PFSK-1 (cell line): ENCODE data around the gene ROBO2.

Source experiments
- POLR2AphosphoS5 ChIP-seq: IDR thresholded peaks from 2 replicates; pipeline ENCODE4 v1.6.1; 2012; ENCODE audit warnings: low read depth, mild to moderate bottlenecking, control low read depth, low read length, moderate library complexity
- REST ChIP-seq, 2 experiments: IDR thresholded peaks; 2 replicates each; pipeline versions ENCODE4 v1.6.1 to v1.8.0; 2011 to 2012; ENCODE audit warnings: low read depth in 2 of 2, low read length in 2 of 2, control low read depth in 1 of 2, inconsistent platforms in 1 of 2, mild to moderate bottlenecking in 1 of 2, moderate library complexity in 1 of 2; ENCODE audit not compliant: insufficient read depth in 1 of 2

- TF ChIP-seq POLR2AphosphoS5 (no peak), REST (IDR thresholded peaks at IDR 0.05; ENCODE audit: insufficient read depth in 1 of 2, low read depth in 2 of 2, low read length in 2 of 2) (no peak)
Observed at GRCh38 chr3:77605865-77606264, 566.0 kb downstream of the ROBO2 start.
